AG04449 (cell line): ENCODE measurements around the gene SMARCE1.

Source experiments
- CTCF ChIA-PET: fragments of 350-600 bp; formaldehyde crosslinking; extraction: SDS; loops from one replicate; lab custom pipeline; 2021; ENCODE audit warnings: antibody characterized with exemption; lab: Yijun Ruan, JAX
- POLR2A ChIA-PET: fragments of 400-600, 350-600 bp; formaldehyde crosslinking; extraction: SDS; loops from one replicate; lab custom pipeline; 2020; ENCODE audit warnings: antibody characterized with exemption, inconsistent platforms; lab: Yijun Ruan, JAX
- DNase-seq: peaks from one replicate; pipeline ENCODE4 v3.0.0-alpha.2; 2010; ENCODE audit warnings: low read depth, low spot score
- H3K4me3 ChIP-seq: 2 replicates; pipeline ENCODE4 v1.5.1; 2011; ENCODE audit warnings: low read depth, mild to moderate bottlenecking, control low read depth, low read length
- TF ChIP-seq, protein P1 (sequence below): IDR thresholded peaks from one replicate; pipeline ENCODE4 v1.5.1; 2011; ENCODE audit warnings: mild to moderate bottlenecking, moderate library complexity, low read length, control low read depth, inconsistent platforms; ENCODE audit not compliant: insufficient read depth; ENCODE audit errors: missing control alignments

SMARCE1 gene

DNA sequence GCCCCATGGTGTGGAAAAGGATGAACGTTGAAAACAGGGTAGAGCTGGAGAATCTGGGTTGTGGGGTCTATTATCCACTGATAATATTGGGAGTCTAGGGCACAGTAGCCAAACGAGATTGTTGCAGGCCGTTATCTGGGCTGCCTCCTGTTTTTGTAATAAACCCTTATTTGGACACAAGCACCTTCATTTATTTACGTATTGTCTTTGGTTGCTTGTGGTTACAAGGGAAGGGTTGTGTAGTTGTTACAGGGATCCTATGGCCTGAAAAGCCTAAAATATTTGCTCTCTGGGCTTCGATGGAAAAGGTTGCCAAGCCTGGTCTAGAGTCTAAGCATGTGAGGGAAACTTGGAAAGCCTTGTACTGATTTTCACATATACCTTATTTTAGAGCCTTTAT is 4.3 kb upstream of the SMARCE1 start:
- TF ChIP-seq, protein P1, sequence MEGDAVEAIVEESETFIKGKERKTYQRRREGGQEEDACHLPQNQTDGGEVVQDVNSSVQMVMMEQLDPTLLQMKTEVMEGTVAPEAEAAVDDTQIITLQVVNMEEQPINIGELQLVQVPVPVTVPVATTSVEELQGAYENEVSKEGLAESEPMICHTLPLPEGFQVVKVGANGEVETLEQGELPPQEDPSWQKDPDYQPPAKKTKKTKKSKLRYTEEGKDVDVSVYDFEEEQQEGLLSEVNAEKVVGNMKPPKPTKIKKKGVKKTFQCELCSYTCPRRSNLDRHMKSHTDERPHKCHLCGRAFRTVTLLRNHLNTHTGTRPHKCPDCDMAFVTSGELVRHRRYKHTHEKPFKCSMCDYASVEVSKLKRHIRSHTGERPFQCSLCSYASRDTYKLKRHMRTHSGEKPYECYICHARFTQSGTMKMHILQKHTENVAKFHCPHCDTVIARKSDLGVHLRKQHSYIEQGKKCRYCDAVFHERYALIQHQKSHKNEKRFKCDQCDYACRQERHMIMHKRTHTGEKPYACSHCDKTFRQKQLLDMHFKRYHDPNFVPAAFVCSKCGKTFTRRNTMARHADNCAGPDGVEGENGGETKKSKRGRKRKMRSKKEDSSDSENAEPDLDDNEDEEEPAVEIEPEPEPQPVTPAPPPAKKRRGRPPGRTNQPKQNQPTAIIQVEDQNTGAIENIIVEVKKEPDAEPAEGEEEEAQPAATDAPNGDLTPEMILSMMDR, result no peak
- no peak for DNase-seq
- ChIA-PET POLR2A (no interaction called here), CTCF (interaction anchor here (1.0 kb wide), 1 partner anchor 10 kb away, joined by 3 read pairs; no protein-coding TSS in a partner anchor)
- no peak overlapping the region for H3K4me3 ChIP-seq

DNA sequence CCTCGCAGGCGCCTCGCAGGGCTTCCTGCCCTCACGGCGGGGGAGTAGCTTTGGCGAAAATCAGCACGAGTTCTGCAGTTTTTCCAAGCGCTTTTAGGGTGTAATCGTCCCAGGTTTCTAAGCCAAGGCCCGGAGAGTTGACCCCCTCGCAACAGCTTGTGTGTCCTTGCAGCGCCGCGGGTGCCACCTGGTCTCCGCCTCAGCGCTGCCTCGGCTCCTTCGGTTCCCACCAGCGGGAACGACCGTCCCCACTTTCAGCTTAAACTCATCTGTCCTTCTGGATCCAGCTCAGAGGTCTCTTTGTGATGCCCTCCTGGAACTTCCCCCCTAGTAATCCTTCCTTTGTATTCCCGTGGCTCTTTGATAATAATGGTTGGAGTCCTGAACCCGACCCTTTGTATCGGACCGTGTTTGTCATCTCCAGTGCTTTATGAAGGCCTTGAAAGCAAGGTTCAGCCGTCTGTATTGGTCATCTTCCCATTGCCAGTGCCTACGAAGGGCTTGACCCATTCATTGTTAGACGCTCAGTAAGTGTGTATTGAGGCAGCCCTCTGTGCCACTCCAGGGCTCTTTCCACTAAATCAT is 858 bp upstream of the SMARCE1 start:
- TF ChIP-seq, protein P1, result no peak
- CTCF ChIA-PET, result interaction anchor here (0.9 kb wide), 1 partner anchor 1014 kb away, joined by 4 read pairs; no protein-coding TSS in a partner anchor
- POLR2A ChIA-PET, result interaction anchor here (0.8 to 1.7 kb wide), 2 partner anchors 74 to 79 kb away, joined by 5 read pairs; no protein-coding TSS in a partner anchor
- peak overlapping the region; percentile 83 for H3K4me3 ChIP-seq
- no peak for DNase-seq

DNA sequence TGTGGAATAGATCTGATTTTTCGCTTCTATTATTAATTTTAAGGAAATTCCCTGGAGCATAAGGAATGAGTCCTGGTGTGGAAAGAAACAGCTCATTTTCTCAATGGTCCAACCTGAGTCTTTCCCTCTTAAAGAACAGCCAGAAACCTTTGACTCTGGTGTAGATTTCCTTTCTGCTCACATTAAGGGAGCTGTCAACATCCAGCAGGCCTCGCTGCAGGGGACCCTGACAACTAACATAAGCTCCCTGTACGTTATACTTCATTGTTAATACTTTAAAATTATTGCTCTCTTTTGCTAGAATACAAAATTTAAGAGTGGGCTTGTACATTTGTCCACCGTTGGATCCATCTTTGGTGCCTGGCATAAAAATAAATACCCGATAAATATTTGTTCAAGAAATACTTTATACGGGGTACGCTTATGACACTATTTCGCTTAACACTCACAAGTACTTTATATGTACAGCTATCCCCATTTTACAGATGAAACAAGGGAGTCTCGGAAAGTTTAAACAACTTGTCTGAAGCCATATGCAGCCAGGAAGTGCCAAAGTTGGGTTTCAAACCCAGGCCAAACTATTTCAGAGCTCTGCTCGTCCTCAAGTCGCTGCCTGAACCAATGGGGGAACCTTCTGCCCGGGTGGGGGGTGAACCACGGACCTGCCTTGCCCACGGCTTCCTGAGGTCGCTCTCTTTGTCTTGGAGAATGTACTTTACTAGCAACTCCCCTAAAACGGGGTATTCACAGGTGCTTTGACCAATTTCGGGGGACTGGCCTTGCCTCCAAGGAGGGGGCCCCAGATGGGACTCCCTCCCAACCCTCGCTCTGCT is 611 bp downstream of the SMARCE1 start:
- POLR2A ChIA-PET, result interaction anchor here (0.6 to 1.7 kb wide), 4 partner anchors 25 to 1320 kb away, joined by 3 to 5 read pairs (median 4); no protein-coding TSS in a partner anchor
- CTCF ChIA-PET, result interaction anchor here (0.9 to 1.9 kb wide), 13 partner anchors 9 to 1022 kb away, joined by 3 to 9 read pairs (median 4); no protein-coding TSS in a partner anchor
- H3K4me3 ChIP-seq, result peak overlapping the region; percentile 83
- TF ChIP-seq, protein P1, result no peak
- no peak for DNase-seq

DNA sequence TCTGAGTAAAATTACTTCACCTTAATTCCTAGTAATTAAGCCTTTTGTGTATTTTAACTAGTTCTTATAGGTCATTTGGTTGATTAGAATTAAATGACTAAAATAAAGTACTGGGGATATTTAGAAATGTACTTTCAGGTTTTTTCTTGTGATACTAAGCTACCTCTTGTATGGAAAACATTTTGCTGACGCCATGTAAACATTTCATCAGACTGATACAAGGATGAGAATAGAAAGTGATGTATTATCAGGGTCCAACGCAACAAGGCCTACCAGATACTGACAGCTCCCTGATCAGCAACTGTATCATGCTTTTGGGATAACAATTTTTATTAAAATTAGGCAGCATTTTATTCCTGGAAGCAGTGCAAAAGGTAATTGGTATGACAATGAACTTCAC is 1.7 kb downstream of the SMARCE1 start:
- no peak for DNase-seq
- ChIA-PET CTCF (interaction anchor here (0.9 to 2.0 kb wide), 12 partner anchors 10 to 1023 kb away, joined by 3 to 9 read pairs (median 4); no protein-coding TSS in a partner anchor), POLR2A (no interaction called here)
- H3K4me3 ChIP-seq, result no peak overlapping the region
- TF ChIP-seq, protein P1, result no peak

DNA sequence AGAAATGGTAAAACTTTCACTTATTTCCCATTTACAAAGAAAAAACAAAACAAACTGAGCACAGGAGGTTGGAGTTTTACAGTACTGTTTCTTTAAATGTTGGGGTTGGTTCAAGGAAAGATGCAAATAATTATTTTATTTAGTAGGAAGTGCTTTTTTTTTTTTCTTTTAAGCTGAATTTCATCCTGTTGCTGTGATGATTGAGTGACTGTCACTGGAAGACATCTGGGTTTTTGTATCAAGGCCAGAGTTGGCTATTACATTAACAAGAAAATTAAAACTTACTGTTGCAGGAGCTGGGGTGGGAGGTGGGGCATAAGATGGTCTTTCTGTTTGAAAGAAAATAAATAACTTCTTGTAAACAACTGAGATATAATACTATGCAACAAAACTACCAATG is 2.3 kb downstream of the SMARCE1 start:
- DNase-seq, result no peak
- TF ChIP-seq, protein P1, result no peak
- POLR2A ChIA-PET, result no interaction called here
- CTCF ChIA-PET, result interaction anchor here (0.9 to 2.0 kb wide), 6 partner anchors 11 to 1022 kb away, joined by 3 to 7 read pairs (median 4); no protein-coding TSS in a partner anchor
- no peak overlapping the region for H3K4me3 ChIP-seq

DNA sequence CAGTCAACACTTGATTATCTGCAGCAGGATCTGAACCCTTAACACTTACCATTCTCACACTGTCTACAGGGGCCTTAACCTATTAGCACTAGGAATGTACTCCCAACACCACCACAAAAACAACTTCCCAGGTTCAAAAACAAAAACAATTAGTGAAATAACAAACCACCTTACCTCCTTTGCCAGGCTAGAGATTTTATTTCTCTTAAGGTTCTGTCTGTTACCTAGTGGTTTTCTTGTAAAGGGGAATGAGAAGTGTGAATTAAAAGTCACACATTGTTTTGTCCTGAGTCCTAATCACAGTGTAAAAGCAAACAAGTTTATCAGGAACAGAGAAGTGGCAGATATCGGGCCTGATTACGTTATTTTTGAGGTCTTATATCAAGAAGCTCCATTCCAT is 9.7 kb downstream of the SMARCE1 start:
- no peak overlapping the region for H3K4me3 ChIP-seq
- TF ChIP-seq, protein P1, result no peak
- ChIA-PET POLR2A (no interaction called here), CTCF (no interaction called here)
- DNase-seq, result no peak
